Stimulated activated naive B cell treated with anti-CD40 and anti-IgM and Interleukin-4, amounts not matched to agents 10 μg/mL and 1 μg/mL and 100 μg/mL, for 72 hours (primary cell): ENCODE results near the gene GBX1.

Source experiments
- ATAC-seq, 2 donors: fragments of 150-1000 bp; cut with Tn5 transposase; replicated peaks; 2 replicates each; pipeline ENCODE4 v1.10.0; 2021; ENCODE audit warnings: moderate library complexity in 1 of 2
- DNase-seq: peaks from one replicate; pipeline ENCODE4 v3.0.0; 2021
- H3K27ac Mint-ChIP-seq: one replicate; pipeline ENCODE4 v1.8.0; 2022; ENCODE audit warnings: mild to moderate bottlenecking, mixed read lengths
- H3K27me3 Mint-ChIP-seq, 2 donors: one replicate each; pipeline ENCODE4 v1.8.0; 2022; ENCODE audit warnings: mixed read lengths in 2 of 2
- H3K36me3 Mint-ChIP-seq, 2 donors: one replicate each; pipeline ENCODE4 v1.8.0; 2022; ENCODE audit warnings: mixed read lengths in 2 of 2, mild to moderate bottlenecking in 1 of 2
- H3K4me1 Mint-ChIP-seq, 2 donors: one replicate each; pipeline ENCODE4 v1.8.0; 2022; ENCODE audit warnings: mixed read lengths in 2 of 2, mild to moderate bottlenecking in 1 of 2
- H3K4me3 Mint-ChIP-seq, 2 donors: one replicate each; pipeline ENCODE4 v1.8.0; 2022; ENCODE audit warnings: mild to moderate bottlenecking in 2 of 2, mixed read lengths in 2 of 2, moderate library complexity in 1 of 2
- H3K9me3 Mint-ChIP-seq, 2 donors: one replicate each; pipeline ENCODE4 v1.8.0; 2022; ENCODE audit warnings: mixed read lengths in 2 of 2, mild to moderate bottlenecking in 1 of 2

Gene GBX1

DNA sequence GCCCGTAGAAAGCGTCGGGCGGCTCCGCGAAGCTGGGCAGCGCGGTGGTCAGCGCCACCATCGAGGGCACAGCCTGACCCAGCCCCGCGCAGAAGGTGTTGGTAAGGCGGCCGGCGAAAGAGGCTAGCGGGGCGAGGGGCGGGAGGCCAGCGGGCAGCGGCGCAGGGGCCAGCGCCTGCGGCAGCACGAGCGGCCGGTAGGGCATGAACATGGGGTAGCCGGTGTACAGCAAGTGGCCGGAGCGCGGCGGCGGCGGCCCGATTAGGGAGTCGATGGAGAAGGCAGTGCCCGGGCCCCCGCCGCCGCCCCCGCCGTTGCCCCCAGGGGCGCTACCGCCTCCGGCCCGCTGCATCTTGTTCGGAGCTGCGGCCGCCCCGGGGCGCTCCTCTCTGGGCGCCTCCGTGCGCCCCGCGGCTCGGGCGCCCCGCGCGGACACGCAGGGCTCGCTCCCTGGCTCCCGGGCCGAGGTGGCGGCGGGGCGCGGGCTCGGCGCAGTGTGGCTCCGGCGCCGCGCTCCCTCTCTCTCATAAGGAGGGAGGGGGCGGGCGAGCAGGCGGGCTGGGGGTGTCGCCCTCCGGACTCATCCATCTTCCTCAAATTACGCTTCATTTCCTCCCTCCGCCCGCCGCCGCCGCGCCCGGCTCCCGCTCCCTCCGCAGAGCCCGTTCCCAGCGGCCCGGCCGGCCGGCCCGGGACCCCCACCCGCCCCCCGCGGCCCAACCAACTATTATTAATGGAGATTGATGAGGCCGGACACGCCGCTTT lies at the start of gene GBX1:
Gene GBX1, minus strand, starts transcription at position 498 of the 765 bp plus-strand sequence. Its CDS starts 146 bp downstream, at position 352.
- H3K36me3 Mint-ChIP-seq: no peaks in the 10 kb centered on the region
- ATAC-seq (peak; percentile 41 to 50), DNase-seq (no peak)
- H3K4me3 Mint-ChIP-seq: peak within 1 kb of the TSS; percentile 58 to 75
- no peaks in the 10 kb centered on the region for H3K9me3 Mint-ChIP-seq
- no peak within 1 kb of the TSS for H3K27ac Mint-ChIP-seq
- peaks cover 29 to 52% of the 10 kb centered on the region in 2 donors for H3K27me3 Mint-ChIP-seq
- peaks cover 11 to 21% of the 10 kb centered on the region in 2 donors for H3K4me1 Mint-ChIP-seq

DNA sequence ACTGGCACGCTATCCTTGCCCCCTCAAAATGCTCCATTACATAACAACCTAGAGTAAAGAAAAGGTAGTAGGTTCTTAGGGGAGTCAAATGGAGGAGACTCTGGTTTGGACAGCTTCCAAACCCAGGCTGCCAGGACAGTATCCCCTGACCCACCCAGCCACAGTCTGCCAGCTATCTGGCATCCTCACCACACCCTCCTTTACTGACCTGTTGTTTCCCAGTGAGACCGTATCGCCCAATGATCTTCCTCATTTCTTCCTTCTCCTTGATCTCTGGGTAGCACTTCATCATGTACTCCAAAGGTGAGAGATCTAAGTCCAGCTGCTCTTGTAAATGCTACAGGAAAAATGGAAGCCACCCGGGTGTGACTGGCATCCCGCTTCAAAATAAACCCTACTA lies 47.9 kb upstream of the GBX1 start:
- ATAC-seq: no peak
- no peak overlapping the region for H3K4me3 Mint-ChIP-seq
- H3K9me3 Mint-ChIP-seq: no peaks in the 10 kb centered on the region
- no peak overlapping the region for H3K27ac Mint-ChIP-seq
- H3K4me1 Mint-ChIP-seq: peaks cover 0 to 2% of the 10 kb centered on the region in 2 donors
- H3K36me3 Mint-ChIP-seq: peaks cover 42 to 67% of the 10 kb centered on the region in 2 donors
- H3K27me3 Mint-ChIP-seq: no peaks in the 10 kb centered on the region
- DNase-seq: no peak

DNA sequence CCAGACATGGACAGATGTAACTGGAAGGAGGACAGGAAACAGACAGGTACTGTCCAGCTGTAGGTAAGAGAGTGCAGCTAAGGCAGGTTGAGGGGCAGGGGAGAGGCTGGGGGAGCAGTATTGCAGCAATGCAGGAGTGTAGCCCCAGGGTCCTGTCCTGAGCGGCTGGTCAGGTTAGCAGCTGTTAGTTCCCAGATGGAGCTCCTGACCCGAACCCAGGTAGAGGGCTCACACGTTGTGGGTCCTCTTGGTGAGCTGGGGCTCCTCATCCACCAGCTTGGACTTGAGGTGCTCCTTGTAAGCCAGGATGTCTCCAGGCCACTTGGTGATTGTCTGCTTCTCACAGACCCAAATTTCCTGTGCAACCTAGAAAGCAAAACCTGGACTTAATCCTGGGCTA lies 46.3 kb upstream of the GBX1 start:
- Mint-ChIP-seq H3K9me3 (no peaks in the 10 kb centered on the region), H3K27me3 (no peaks in the 10 kb centered on the region), H3K36me3 (peaks cover 42 to 58% of the 10 kb centered on the region in 2 donors), H3K4me3 (no peak overlapping the region), H3K27ac (no peak overlapping the region), H3K4me1 (peaks cover 0 to under 1% of the 10 kb centered on the region in 2 donors)
- DNase-seq (no peak), ATAC-seq (no peak)

- Mint-ChIP-seq H3K27me3 (no peaks in the 10 kb centered on the region), H3K4me1 (no peaks in the 10 kb centered on the region), H3K4me3 (no peak overlapping the region), H3K27ac (peak overlapping the region; percentile 5), H3K36me3 (peaks cover 31 to 46% of the 10 kb centered on the region in 2 donors), H3K9me3 (no peaks in the 10 kb centered on the region)
- DNase-seq: no peak
- ATAC-seq: no peak
These were observed 45.1 kb upstream of the GBX1 start for GRCh38 chr7:151212626-151213025.

- no peak for ATAC-seq
- H3K9me3 Mint-ChIP-seq: no peaks in the 10 kb centered on the region
- DNase-seq: no peak
- no peaks in the 10 kb centered on the region for H3K4me1 Mint-ChIP-seq
- H3K27ac Mint-ChIP-seq: no peak overlapping the region
- no peak overlapping the region for H3K4me3 Mint-ChIP-seq
- H3K36me3 Mint-ChIP-seq: peaks cover 31 to 46% of the 10 kb centered on the region in 2 donors
- no peaks in the 10 kb centered on the region for H3K27me3 Mint-ChIP-seq
These were observed 43.8 kb upstream of the GBX1 start for GRCh38 chr7:151211155-151211772.

DNA sequence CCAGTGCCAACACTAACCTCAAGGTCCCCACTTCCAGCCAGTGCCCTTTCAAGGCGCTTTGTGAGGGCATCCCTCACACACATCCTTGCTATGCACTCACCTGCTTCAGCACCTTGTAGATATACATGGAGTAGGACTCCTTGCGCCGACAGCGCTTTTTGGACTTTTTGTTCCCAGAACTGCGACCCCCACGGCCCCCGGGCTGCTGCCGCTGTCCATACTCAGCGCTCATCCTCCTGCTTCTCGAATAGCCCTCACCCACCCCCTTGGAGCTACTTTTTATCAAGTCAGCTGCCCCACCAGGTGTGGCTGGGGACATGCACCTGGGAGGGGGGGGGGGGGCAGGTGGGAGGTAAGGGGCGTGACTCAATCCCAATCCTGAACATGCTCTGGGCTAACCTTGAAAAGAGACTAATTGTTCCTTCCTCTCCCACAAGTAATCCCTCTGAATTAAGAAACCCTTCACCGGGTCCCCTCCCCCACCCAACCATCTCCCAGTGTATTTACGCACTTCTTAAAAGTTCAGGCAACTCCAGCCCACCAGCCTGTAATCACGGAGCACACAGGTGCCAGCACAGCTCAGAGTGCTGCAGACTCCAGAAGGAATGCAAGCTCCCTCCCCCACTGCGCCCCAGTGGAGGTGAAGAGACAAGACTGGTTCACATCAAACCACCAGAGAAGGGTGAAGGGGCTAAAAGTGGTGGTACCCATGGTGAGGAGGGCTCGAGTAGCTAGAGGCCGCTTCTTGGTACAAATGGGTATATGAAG lies 42.8 kb upstream of the GBX1 start, which contains the start of gene H2BK1:
Gene H2BK1, minus strand, starts transcription at position 402 of the 768 bp plus-strand sequence. Its CDS starts 170 bp downstream, at position 232.
- Mint-ChIP-seq H3K27me3 (peaks cover under 1 to 7% of the 10 kb centered on the region in 2 donors), H3K4me3 (no peak within 1 kb of the TSS), H3K36me3 (peaks cover 26 to 38% of the 10 kb centered on the region in 2 donors), H3K4me1 (no peaks in the 10 kb centered on the region), H3K9me3 (no peaks in the 10 kb centered on the region), H3K27ac (no peak within 1 kb of the TSS)
- no peak for ATAC-seq
- DNase-seq: no peak

DNA sequence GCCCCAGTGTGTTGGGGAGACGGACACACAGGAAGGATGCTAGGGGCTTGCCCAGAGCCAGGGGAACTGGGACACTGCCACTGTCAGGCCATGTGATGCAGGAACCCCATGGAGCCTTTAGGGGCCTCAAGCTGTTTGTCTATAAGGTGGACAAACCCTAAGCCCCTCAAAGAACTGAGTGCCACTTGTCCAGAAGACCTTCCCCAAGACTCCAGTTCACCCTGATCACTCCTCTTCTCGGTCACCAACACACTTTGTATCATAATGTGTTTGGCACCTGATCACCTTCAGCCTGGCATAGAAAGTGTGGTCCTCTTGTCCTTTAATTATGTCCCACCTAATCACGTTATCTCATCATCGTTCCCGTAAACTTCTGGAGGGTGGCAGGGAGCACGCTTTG lies 42.1 kb upstream of the GBX1 start:
- H3K4me1 Mint-ChIP-seq: no peaks in the 10 kb centered on the region
- H3K9me3 Mint-ChIP-seq: no peaks in the 10 kb centered on the region
- no peak overlapping the region for H3K27ac Mint-ChIP-seq
- H3K36me3 Mint-ChIP-seq: peaks cover 20 to 31% of the 10 kb centered on the region in 2 donors
- peaks cover 7 to 13% of the 10 kb centered on the region in 2 donors for H3K27me3 Mint-ChIP-seq
- H3K4me3 Mint-ChIP-seq: no peak overlapping the region
- DNase-seq (no peak), ATAC-seq (no peak)

- Mint-ChIP-seq H3K9me3 (no peaks in the 10 kb centered on the region), H3K4me3 (no peak overlapping the region), H3K27me3 (peaks cover 16 to 20% of the 10 kb centered on the region in 2 donors), H3K36me3 (peaks cover 13 to 23% of the 10 kb centered on the region in 2 donors), H3K27ac (no peak overlapping the region), H3K4me1 (no peaks in the 10 kb centered on the region)
- ATAC-seq (no peak), DNase-seq (no peak)
These were observed 40.9 kb upstream of the GBX1 start for GRCh38 chr7:151208253-151208862.

DNA sequence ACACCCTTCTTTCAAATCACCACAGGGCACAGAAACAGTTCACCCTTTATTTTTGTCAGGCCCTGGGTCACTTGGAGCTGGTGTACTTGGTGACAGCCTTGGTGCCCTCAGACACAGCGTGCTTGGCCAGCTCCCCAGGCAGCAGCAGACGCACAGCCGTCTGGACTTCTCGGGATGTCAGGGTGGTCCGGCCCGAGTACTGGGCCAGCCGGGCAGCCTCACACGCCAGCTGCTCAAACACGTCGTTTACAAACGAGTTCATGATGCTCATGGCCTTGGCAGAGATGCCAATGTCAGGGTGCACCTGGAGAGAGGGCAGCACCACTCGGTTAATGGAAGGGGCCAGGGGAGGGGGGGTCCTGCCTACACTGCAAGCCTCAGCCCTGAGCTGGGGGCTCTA lies 40.3 kb upstream of the GBX1 start:
- no peaks in the 10 kb centered on the region for H3K9me3 Mint-ChIP-seq
- H3K4me1 Mint-ChIP-seq: no peaks in the 10 kb centered on the region
- no peak overlapping the region for H3K4me3 Mint-ChIP-seq
- DNase-seq: no peak
- H3K27ac Mint-ChIP-seq: no peak overlapping the region
- peaks cover 9 to 18% of the 10 kb centered on the region in 2 donors for H3K36me3 Mint-ChIP-seq
- ATAC-seq: no peak
- H3K27me3 Mint-ChIP-seq: peaks cover 20 to 22% of the 10 kb centered on the region in 2 donors

- Mint-ChIP-seq H3K27ac (no peak overlapping the region), H3K27me3 (peaks cover 20 to 24% of the 10 kb centered on the region in 2 donors), H3K4me3 (no peak overlapping the region), H3K4me1 (no peaks in the 10 kb centered on the region), H3K9me3 (no peaks in the 10 kb centered on the region), H3K36me3 (peaks cover 9 to 13% of the 10 kb centered on the region in 2 donors)
- no peak for DNase-seq
- no peak for ATAC-seq
These were observed 39.8 kb upstream of the GBX1 start for GRCh38 chr7:151207315-151207714.

- DNase-seq (no peak), ATAC-seq (no peak)
- no peak overlapping the region for H3K4me3 Mint-ChIP-seq
- peaks cover 20 to 24% of the 10 kb centered on the region in 2 donors for H3K27me3 Mint-ChIP-seq
- no peak overlapping the region for H3K27ac Mint-ChIP-seq
- H3K36me3 Mint-ChIP-seq: peaks cover 9 to 10% of the 10 kb centered on the region in 2 donors
- no peaks in the 10 kb centered on the region for H3K9me3 Mint-ChIP-seq
- no peaks in the 10 kb centered on the region for H3K4me1 Mint-ChIP-seq
These were observed 39.4 kb upstream of the GBX1 start for GRCh38 chr7:151206914-151207313.

DNA sequence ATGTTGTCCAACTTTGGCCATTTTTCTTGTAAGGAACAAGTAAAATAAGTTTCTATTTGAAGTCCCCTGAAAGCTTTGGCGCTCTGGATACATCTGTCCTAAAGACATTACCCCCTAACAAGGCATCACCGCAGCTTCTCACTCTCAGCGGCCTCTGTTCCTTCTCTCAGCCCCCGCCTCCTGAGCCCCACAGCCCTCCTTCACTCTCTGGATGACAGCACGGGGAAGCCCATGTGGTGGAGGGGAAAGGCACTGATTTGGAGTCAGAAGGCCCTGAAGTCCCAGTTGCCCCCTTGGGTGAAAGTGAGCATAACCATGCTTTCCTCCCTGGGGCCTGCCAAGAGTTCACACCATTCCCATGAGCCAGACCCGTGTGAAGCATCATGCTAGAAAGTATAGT lies 38.2 kb upstream of the GBX1 start:
- peak in 1 of 2 donors; percentile 67 for ATAC-seq
- Mint-ChIP-seq H3K4me3 (no peak overlapping the region), H3K4me1 (no peaks in the 10 kb centered on the region), H3K27ac (no peak overlapping the region), H3K9me3 (no peaks in the 10 kb centered on the region), H3K27me3 (peaks cover 25 to 31% of the 10 kb centered on the region in 2 donors), H3K36me3 (peaks cover 2 to 8% of the 10 kb centered on the region in 2 donors)
- DNase-seq: no peak

DNA sequence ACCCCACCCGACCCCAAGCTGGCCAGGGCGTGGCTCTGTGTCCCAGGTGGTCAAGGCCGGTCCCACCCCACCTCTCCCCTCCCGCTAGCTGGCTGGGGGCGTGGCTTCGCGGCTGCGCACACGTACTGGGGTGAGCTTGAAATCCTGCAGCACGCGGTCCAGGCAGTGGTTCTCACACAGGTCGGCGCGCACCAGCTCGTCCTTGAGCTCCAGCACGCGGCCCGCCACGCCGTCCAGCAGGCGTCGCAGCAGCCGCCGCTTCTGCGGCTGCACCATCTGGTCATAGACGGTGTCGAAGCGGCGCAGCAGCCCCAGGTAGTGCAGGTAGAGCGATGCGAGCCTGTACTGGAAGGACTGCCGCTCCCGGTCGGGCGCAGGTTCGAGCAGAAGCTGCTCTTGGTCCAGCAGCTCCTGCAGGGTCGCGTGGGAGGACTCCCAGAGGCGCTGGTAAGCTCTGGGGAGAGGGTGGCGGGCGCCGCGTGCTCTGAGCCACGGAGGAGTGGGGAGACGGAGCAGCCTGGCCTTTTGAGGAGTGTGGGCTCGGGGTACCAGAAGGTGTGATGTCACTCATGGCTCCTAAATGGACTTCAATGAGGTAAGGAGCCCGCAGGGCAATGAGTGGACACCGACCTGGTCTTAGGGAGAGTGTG lies 37.0 kb upstream of the GBX1 start:
- no peaks in the 10 kb centered on the region for H3K36me3 Mint-ChIP-seq
- H3K9me3 Mint-ChIP-seq: no peaks in the 10 kb centered on the region
- no peak overlapping the region for H3K27ac Mint-ChIP-seq
- ATAC-seq: no peak
- H3K27me3 Mint-ChIP-seq: peaks cover 28 to 31% of the 10 kb centered on the region in 2 donors
- H3K4me3 Mint-ChIP-seq: no peak overlapping the region
- no peak for DNase-seq
- H3K4me1 Mint-ChIP-seq: no peaks in the 10 kb centered on the region

DNA sequence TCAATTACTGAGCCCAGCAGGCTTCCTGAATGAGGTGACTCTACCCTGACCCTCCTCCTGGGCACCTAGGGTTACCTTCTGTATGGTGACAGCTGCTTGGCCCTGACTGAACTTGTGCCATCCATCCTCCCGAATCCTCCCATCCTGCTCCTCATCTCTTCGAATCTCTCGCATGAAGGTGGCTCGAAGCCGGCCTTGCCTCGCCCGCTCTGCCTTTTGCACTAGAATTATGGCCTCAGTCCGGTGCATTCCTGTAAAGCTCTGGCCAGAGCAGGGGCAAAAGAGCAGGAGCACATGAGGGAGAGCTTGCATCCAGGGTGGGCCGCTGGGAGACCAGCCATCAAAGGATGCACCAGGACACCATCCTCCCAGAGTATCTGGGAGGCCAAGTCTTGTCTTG lies 35.3 kb upstream of the GBX1 start:
- ATAC-seq: no peak
- peaks cover 30 to 31% of the 10 kb centered on the region in 2 donors for H3K27me3 Mint-ChIP-seq
- H3K4me3 Mint-ChIP-seq: no peak overlapping the region
- H3K4me1 Mint-ChIP-seq: no peaks in the 10 kb centered on the region
- DNase-seq: no peak
- no peak overlapping the region for H3K27ac Mint-ChIP-seq
- H3K9me3 Mint-ChIP-seq: no peaks in the 10 kb centered on the region
- no peaks in the 10 kb centered on the region for H3K36me3 Mint-ChIP-seq
